ENCODE results near the gene SLC38A3.

DNA sequence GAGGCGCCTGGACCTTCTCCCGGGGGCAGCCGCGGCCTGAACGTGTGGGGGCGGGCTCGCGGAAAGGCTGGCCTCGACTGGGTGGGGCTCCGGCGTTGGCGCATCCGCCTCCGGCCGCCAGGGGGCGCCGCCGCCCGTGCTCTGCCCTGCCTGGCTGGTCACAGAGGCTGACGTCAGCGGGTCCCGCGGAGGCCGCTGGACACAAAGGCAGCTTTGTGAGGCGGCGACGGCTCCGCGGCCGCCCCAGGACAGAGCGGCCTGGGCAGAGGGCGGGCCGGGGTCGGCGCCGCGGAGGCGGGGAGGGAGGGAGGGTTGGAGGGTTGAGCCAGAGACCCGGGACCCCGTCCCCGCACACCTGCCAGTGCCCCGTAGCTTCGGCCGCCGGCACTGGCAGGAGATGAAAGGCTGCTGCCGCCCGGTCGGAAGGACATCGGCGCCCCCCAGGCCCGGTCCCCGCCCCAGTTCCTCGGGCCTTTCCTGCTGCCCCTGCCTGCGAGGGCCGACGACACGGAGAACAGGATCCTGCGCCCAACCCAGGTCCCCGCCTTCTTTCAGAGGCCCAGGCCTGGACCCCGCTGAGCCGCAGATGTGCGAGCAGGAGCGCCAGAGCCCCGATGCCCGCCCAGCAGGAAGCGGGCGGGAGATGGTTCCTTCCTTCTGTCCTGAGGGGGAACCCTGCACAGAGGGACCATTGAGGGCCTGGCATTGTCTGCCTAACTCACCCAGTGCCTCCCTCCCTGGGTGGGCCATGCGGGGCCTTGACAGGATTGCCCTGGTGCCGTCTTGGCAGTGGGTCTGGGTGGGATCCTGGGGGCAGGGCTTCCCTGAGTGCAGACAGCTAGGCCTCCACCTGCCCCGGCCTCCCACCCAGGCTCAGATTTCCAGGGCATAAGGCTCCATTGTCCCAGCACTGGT, 55.2 kb downstream of the SLC38A3 start:
- TF ChIP-seq ZNF274 (IDR thresholded peaks at IDR 0.05; ENCODE audit: low read depth, low read length) (no peak), YY1 (IDR thresholded peaks at IDR 0.05; ENCODE audit: insufficient read depth, insufficient read length) (no peak)

Measured in NT2/D1 (cell line).